GM12878 (cell line): Measurements from ENCODE around the gene ELANE. TPM values are rescaled to one million over a fixed set of nuclear protein-coding genes. Genes with fewer than 3 reads are reported as not detected.

ENCODE experiments used
- ATAC-seq: fragments of 200-7000 bp; cut with Tn5 transposase; 3 replicates; pipeline ENCODE4 v1.9.1; 2020; ENCODE audit warnings: mild to moderate bottlenecking, moderate library complexity
- BruUV-seq: library from RNA; stranded (reverse); fragments of 400-500 nt; replicated peaks from 2 replicates; lab custom pipeline; 2021; lab: Mats Ljungman, UMichigan
- CTCF ChIA-PET: fragments of 300-600 bp; sonication (Branson Sonifier 250); formaldehyde crosslinking; extraction: SDS; loops from one replicate; lab custom pipeline; 2021; ENCODE audit warnings: inconsistent platforms; lab: Yijun Ruan, JAX
- POLR2A ChIA-PET: fragments of 350-600 bp; formaldehyde crosslinking; extraction: SDS; loops from one replicate; lab custom pipeline; 2021; ENCODE audit warnings: inconsistent platforms; lab: Charles Lee
- RAD21 ChIA-PET: fragments of 300-600 bp; sonication (Branson Sonifier 250); formaldehyde crosslinking; loops from one replicate; lab custom pipeline; 2023; ENCODE audit warnings: antibody characterized with exemption; ENCODE audit not compliant: unreplicated experiment; lab: Charles Lee
- SMC1A ChIA-PET: fragments of 300-600 bp; sonication (Branson Sonifier 250); formaldehyde crosslinking; loops from one replicate; lab custom pipeline; 2023; ENCODE audit not compliant: unreplicated experiment, uncharacterized antibody; lab: Charles Lee
- DNase-seq: peaks from one replicate; pipeline ENCODE4 v3.0.0-alpha.2; 2011; ENCODE audit warnings: low read depth, low spot score
- FAIRE-seq: peaks from 3 replicates; lab custom pipeline; 2011; peaks lifted over from hg19 to GRCh38; lab: Jason Lieb, UNC
- H2AFZ ChIP-seq: 2 replicates; pipeline ENCODE4 v1.6.0; 2011; ENCODE audit warnings: low read depth, low read length, control low read depth; ENCODE audit not compliant: control insufficient read depth
- H3K27ac ChIP-seq: 2 replicates; pipeline ENCODE4 v1.5.1; 2011; ENCODE audit warnings: control low read depth; ENCODE audit not compliant: control insufficient read depth, insufficient read depth
- H3K27me3 ChIP-seq, 2 experiments: replicated peaks in 1 of 2; 2 replicates each; pipeline versions ENCODE4 v1.6.0 to v1.6.1; 2011; ENCODE audit warnings: low read length in 1 of 2; ENCODE audit not compliant: control insufficient read depth in 2 of 2, insufficient read depth in 2 of 2
- H3K36me3 ChIP-seq, 2 experiments: 2 replicates each; pipeline ENCODE4 v1.5.1; 2011; ENCODE audit warnings: low read length in 1 of 2; ENCODE audit not compliant: control insufficient read depth in 2 of 2, insufficient read depth in 2 of 2
- H3K4me1 ChIP-seq: 2 replicates; pipeline ENCODE4 v1.6.1; 2011; ENCODE audit warnings: mild to moderate bottlenecking, low read length, moderate library complexity, mixed read lengths; ENCODE audit not compliant: control insufficient read depth, insufficient read depth
- H3K4me2 ChIP-seq: 2 replicates; pipeline ENCODE4 v1.6.0; 2011; ENCODE audit warnings: control low read depth; ENCODE audit not compliant: control insufficient read depth, insufficient read depth
- H3K4me3 ChIP-seq: fragments of 200-600 bp; sonication (generic); 2 replicates; pipeline ENCODE4 v1.5.1; 2016
- H3K79me2 ChIP-seq: 2 replicates; pipeline ENCODE4 v1.6.0; 2011; ENCODE audit warnings: low read length; ENCODE audit not compliant: control insufficient read depth, insufficient read depth
- H3K9ac ChIP-seq: 2 replicates; pipeline ENCODE4 v1.8.0; 2011; ENCODE audit warnings: low read length, control low read depth, mixed read lengths; ENCODE audit not compliant: control insufficient read depth, insufficient read depth
- H3K9me3 ChIP-seq: replicated peaks from 3 replicates; pipeline ENCODE4 v1.5.1; 2011; ENCODE audit warnings: mild to moderate bottlenecking, low read length; ENCODE audit not compliant: control insufficient read depth, insufficient read depth
- H4K20me1 ChIP-seq: 2 replicates; pipeline ENCODE4 v1.6.0; 2011; ENCODE audit not compliant: control insufficient read depth, insufficient read depth
- MTA2 ChIP-seq: fragments of 450-650 bp; IDR thresholded peaks from 2 replicates; pipeline ENCODE4 v1.6.1; 2016; ENCODE audit warnings: low read depth, mild to moderate bottlenecking, moderate library complexity
- NFIC ChIP-seq: IDR thresholded peaks from 2 replicates; pipeline ENCODE4 v1.6.1; 2012; ENCODE audit warnings: low read depth, mild to moderate bottlenecking, inconsistent platforms, low read length, moderate library complexity
- PAX5 ChIP-seq: IDR thresholded peaks from 2 replicates; pipeline ENCODE4 v1.6.1; 2011; ENCODE audit warnings: low read depth, low read length, borderline replicate concordance
- PAX8 ChIP-seq: fragments of 450-650 bp; IDR thresholded peaks from 2 replicates; pipeline ENCODE4 v1.6.1; 2017; ENCODE audit warnings: mild to moderate bottlenecking, moderate library complexity
- RBBP5 ChIP-seq: fragments of 200-600 bp; sonication (generic); conservative IDR thresholded peaks from 2 replicates; pipeline ENCODE4 v1.6.1; 2016
- SMAD5 ChIP-seq: IDR thresholded peaks from 2 replicates; pipeline ENCODE4 v1.6.1; 2016; ENCODE audit warnings: antibody characterized with exemption, low read depth
- TAF1 ChIP-seq: IDR thresholded peaks from 2 replicates; pipeline ENCODE4 v1.6.1; 2011; ENCODE audit warnings: mild to moderate bottlenecking, low read depth, low read length, borderline replicate concordance
- TARDBP ChIP-seq: IDR thresholded peaks from 2 replicates; pipeline ENCODE4 v1.6.1; 2016; ENCODE audit warnings: borderline replicate concordance
- TCF7 ChIP-seq: IDR thresholded peaks from 2 replicates; pipeline ENCODE4 v1.6.1; 2014; ENCODE audit warnings: antibody characterized with exemption, borderline replicate concordance
- WGBS: methylation state at CpG from one replicate; pipeline ENCODE4 v1.1.6; 2016; ENCODE audit warnings: low lambda C conversion rate; ENCODE audit not compliant: insufficient replicate concordance, insufficient coverage; ENCODE audit errors: missing lambda C conversion rate; 5-methylcytosine and 5-hydroxymethylcytosine counted together
- in situ Hi-C: fragments of 300-500 bp; cut with MboI; formaldehyde crosslinking; loops from 9 replicates; pipeline ENCODE4 v1.14.3; 2018; ENCODE audit warnings: mixed read lengths
- intact Hi-C: fragments of 100-400 bp; cut with micrococcal nuclease; formaldehyde crosslinking; loops from one replicate; pipeline ENCODE4 v1.14.2; 2022; ENCODE audit not compliant: unreplicated experiment
- polyA plus RNA-seq, 11 experiments: library from polyadenylated mRNA; depleted of rRNA in 4 of 11; unstranded in 6 of 11; stranded (reverse) in 5 of 11; fragments of >200 nt; fragmentation: Nextera tagmentation in 4 of 11; fragmentation: Illumina TruSeq in 1 of 11; extraction: Ambion mirVana in 4 of 11; extraction: Trizol in 1 of 11; gene quantifications; 1 replicate in 1 of 11; 2 replicates in 10 of 11; pipeline versions ENCODE4 v1.2.1 to v1.2.3, GENCODE V29; 2011 to 2016; ENCODE audit warnings: inconsistent platforms in 2 of 11, missing spikeins in 2 of 11, low read depth in 1 of 11
- total RNA-seq, 4 experiments: library from RNA; depleted of rRNA in 3 of 4; stranded (reverse); fragments of >200 nt in 3 of 4; fragmentation: Illumina TruSeq in 1 of 4; extraction: Trizol in 1 of 4; gene quantifications; 2 replicates each; pipeline versions ENCODE4 v1.2.1 to v1.2.3, GENCODE V29; 2013 to 2021
- TF ChIP-seq, protein P1 (sequence below): IDR thresholded peaks from 2 replicates; pipeline ENCODE4 v1.6.1; 2011; ENCODE audit warnings: mild to moderate bottlenecking, low read depth, low read length, moderate library complexity; ENCODE audit not compliant: insufficient replicate concordance
- TF ChIP-seq, protein P2 (sequence below): fragments of 450-650 bp; IDR thresholded peaks from 2 replicates; pipeline ENCODE4 v1.6.1; 2014; ENCODE audit warnings: mild to moderate bottlenecking
- TF ChIP-seq, protein P3 (sequence below): fragments of 450-650 bp; IDR thresholded peaks from 2 replicates; pipeline ENCODE4 v1.6.1; 2017; ENCODE audit warnings: borderline replicate concordance

The ELANE gene
- total and polyA plus RNA-seq, 10 of the 15 experiments (the other 5 are each of a cell fraction or from before 2014, with no cell fraction given) = not detected

DNA sequence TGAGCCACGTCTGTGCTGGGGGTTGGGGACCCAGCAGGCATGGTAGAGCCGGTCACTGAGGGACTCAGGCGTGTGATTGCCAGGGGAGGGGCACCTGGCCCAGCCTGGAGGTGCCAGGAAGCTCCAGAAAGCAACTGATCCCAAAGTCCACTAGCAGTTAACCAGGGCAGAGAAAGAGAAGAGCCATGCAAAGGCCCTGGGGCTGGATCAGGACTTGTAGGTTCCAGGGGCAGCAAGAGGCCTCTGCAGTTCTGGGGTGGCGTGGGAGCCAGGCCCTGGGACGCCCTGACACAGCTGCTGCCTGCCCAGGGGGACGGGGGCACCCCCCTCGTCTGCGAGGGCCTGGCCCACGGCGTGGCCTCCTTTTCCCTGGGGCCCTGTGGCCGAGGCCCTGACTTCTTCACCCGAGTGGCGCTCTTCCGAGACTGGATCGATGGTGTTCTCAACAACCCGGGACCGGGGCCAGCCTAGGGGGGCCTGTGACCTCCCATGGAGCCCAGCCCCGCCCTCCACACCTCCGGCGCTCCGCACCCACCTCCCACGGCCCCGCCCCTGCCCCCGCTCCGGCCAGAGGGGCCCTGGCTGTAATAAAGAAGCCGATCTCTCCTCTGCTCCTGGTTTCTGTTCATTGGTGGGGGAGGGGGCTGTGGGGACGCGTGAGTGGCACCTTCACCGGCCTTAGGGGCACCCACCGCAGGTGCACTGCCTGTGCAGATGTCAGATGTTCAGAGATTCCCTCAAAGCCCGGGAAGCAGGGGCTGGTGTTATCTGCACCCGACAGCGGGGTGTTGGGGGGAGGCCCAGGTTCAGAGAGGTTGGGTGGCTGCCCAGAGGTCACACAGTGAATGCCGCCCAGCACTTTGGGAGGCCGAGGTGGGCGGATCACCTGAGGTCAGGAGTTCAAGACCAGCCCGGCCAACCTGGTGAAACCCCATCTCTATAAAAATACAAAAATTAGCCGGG lies 20.4 kb upstream of the ELANE start (continued):
- TF ChIP-seq NFIC (no peak), SMAD5 (no peak)
- TF ChIP-seq, all 136 proteins: peak for 0

DNA sequence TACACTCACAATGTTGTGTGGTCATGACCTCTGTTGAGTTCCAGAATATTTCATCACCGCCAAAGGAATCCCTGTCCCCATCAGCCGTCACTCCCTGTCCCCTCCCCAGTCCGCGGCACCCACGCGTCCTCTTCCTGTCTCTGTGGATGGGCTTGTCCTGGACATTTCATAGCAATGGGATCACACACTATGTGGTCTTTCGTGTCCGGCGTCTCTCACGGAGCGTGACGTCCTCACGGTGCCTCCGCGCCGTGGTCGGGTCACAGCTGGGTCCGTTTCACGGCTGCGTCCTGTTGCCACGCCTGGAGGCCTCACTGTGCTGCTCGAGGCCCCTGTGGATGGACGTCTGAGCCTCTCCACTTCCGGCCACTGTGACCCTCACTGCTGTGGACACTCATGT lies 17.9 kb upstream of the ELANE start:
- DNase-seq (no peak), ATAC-seq (no peak), FAIRE-seq (no peak)
- Histone ChIP-seq H4K20me1 (no peaks in the 10 kb centered on the region), H3K4me3 (no peak overlapping the region), H3K9me3 (no peaks in the 10 kb centered on the region), H3K4me2 (no peak overlapping the region), H3K36me3 (no peaks in the 10 kb centered on the region), H3K27ac (no peak overlapping the region), H3K9ac (no peak overlapping the region), H2AFZ (no peak overlapping the region), H3K4me1 (no peaks in the 10 kb centered on the region), H3K27me3 (no peaks in the 10 kb centered on the region), H3K79me2 (no peaks in the 10 kb centered on the region)
- in situ Hi-C loops (no loop called here), intact Hi-C loops (no loop called here)
- ChIA-PET CTCF (no interaction called here), SMC1A (no interaction called here), POLR2A (no interaction called here), RAD21 (no interaction called here)
- no TSS peak for BruUV-seq
- TF ChIP-seq, protein P1, sequence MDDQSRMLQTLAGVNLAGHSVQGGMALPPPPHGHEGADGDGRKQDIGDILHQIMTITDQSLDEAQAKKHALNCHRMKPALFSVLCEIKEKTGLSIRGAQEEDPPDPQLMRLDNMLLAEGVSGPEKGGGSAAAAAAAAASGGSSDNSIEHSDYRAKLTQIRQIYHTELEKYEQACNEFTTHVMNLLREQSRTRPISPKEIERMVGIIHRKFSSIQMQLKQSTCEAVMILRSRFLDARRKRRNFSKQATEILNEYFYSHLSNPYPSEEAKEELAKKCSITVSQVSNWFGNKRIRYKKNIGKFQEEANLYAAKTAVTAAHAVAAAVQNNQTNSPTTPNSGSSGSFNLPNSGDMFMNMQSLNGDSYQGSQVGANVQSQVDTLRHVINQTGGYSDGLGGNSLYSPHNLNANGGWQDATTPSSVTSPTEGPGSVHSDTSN = no peak
- no peak for TF ChIP-seq TAF1
- TF ChIP-seq TARDBP = no peak
- TF ChIP-seq PAX8 = no peak
- TF ChIP-seq, protein P2, sequence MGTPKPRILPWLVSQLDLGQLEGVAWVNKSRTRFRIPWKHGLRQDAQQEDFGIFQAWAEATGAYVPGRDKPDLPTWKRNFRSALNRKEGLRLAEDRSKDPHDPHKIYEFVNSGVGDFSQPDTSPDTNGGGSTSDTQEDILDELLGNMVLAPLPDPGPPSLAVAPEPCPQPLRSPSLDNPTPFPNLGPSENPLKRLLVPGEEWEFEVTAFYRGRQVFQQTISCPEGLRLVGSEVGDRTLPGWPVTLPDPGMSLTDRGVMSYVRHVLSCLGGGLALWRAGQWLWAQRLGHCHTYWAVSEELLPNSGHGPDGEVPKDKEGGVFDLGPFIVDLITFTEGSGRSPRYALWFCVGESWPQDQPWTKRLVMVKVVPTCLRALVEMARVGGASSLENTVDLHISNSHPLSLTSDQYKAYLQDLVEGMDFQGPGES = no peak
- TF ChIP-seq RBBP5 = no peak
- TF ChIP-seq, protein P3, sequence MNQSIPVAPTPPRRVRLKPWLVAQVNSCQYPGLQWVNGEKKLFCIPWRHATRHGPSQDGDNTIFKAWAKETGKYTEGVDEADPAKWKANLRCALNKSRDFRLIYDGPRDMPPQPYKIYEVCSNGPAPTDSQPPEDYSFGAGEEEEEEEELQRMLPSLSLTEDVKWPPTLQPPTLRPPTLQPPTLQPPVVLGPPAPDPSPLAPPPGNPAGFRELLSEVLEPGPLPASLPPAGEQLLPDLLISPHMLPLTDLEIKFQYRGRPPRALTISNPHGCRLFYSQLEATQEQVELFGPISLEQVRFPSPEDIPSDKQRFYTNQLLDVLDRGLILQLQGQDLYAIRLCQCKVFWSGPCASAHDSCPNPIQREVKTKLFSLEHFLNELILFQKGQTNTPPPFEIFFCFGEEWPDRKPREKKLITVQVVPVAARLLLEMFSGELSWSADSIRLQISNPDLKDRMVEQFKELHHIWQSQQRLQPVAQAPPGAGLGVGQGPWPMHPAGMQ = no peak
- TF ChIP-seq TCF7 = no peak
- TF ChIP-seq MTA2 = no peak
- no peak for TF ChIP-seq PAX5
- 64% methylated on average over 24 of the region's 24 CpGs for WGBS
